Astrocyte of the cerebellum (primary cell): ENCODE data around the gene PROKR1.
"Not testable (repeated sequence)": the region's sequence is repeated elsewhere in the genome, so short reads cannot be mapped to it uniquely, and the experiment has no call there.

Source experiments
- DNase-seq: peaks from one replicate; pipeline ENCODE4 v3.0.0-alpha.2; 2011; ENCODE audit warnings: low read depth
- H3K4me3 ChIP-seq: 2 replicates; pipeline ENCODE4 v1.5.1; 2011; ENCODE audit warnings: mild to moderate bottlenecking, low read depth, low read length, moderate library complexity
- CTCF ChIP-seq: IDR thresholded peaks from 2 replicates; pipeline ENCODE4 v1.5.1; 2012; ENCODE audit warnings: low read length, low read depth, moderate library complexity, mild to moderate bottlenecking; ENCODE audit errors: missing control alignments
- in situ Hi-C: cut with HindIII; loops from 2 replicates; pipeline ENCODE4 v1.10.0; 2017; ENCODE audit warnings: low sequenced_read_pairs

Gene PROKR1

DNA sequence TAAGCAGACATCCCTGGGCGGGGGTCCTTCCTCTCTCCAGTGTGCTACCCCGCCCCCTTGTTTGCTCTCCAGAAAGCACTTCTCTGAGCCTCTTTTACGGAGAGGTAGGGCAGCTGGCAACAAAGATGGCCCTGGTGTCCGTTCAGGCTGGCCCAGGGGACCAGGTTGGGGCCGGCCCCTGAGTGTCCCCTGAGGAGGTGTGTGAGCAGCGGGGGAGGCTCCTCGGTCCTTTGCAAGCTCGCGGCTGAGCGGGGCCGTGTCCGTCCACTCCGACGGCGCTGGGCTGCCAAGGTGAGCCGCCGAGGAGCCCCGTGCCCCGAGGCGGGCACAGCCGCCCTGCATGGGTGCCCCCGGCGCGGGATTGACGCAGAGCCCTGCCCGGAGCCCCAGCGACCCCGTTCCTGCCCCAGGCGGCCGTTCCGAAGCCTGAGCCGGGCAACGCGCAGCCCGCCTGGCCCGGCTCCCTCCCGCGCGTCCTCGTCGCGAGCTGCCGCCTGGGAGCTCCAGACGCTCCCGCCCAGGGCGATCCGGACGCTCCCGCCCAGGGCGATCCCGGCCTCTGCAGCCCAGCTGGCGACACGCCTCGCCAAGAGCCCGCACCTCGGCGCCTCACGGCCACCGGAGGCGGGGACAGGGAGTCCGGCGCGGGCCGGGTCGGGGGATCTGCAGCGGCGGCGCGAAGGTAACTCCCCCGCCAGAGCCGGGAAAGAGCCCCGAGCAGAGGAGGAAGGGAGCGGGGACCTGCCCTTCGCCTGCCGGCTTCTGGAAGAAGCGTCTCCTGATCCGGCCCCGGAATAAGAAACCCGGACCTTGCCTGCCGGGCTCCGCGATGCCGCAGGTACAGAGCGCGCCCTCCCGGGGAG lies at the start of gene PROKR1:
Gene PROKR1 (plus strand): TSS at position 569 of the 863 bp plus-strand sequence. CDS start 2,243 bp downstream, outside the sequence.
- H3K4me3 ChIP-seq = peak within 1 kb of the TSS; percentile 46
- no peak for DNase-seq
- in situ Hi-C loops = no loop called here
- no peak for TF ChIP-seq CTCF

DNA sequence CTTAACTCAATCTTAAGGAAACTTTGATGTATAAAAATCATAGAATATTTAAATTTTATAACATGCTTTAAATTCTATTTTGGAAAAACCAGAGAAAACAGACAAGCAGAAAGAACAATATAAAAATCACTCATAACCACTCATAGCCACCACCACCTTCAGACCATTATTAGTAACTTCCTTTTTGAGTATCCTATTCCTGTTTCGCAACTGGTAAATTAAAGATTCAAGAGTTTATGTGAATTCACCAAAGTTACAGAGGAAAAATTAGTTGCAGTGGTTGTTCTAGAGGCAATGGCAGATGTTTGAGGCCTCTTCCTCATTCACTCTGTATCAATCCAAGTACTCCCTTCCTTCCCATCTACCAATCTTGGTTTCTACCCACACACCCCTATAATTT lies 49.3 kb upstream of the PROKR1 start:
- H3K4me3 ChIP-seq = no peak overlapping the region
- TF ChIP-seq CTCF = no peak
- no peak for DNase-seq
- in situ Hi-C loops = no loop called here

DNA sequence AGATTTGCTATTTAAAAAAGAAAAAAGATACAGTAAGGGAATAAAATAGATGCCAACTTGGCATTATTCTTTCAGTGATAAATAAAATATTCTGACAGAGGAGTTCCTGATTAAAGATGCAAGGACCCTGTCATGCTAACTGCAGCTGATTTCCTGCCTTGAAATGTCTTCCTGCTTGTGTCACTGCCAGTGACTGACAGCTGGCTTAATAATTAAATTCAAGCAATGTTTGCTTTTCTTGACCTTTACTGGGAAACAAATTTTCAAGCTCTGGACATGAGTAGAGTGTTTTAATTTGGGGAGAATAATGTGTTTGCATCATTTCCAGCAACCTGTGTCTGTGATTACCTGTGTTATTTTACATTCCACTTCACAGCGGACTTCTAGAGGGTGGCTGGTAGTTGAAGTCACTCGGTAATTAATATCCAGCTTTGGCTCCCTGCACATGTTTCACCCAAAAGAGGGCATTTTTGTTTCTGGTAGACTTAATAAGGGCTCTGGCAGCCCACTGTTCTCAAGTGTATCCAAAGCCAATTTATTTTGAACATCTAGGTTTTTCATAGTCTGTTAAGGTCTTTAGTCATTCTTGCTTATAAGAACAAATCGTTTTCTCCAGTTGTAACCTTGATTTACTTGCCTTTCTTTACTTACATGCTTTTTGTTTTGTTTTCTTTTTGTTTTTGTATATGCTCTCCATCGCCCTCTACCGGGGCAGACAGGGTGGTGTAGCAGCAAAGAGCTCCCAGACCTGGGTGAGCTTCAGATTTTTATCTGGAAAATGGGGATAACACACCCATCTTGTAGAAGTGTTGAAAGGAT lies 48.5 kb upstream of the PROKR1 start:
- peak; percentile 89 for TF ChIP-seq CTCF
- in situ Hi-C loops = no loop called here
- peak; percentile 2 for DNase-seq
- no peak overlapping the region for H3K4me3 ChIP-seq

DNA sequence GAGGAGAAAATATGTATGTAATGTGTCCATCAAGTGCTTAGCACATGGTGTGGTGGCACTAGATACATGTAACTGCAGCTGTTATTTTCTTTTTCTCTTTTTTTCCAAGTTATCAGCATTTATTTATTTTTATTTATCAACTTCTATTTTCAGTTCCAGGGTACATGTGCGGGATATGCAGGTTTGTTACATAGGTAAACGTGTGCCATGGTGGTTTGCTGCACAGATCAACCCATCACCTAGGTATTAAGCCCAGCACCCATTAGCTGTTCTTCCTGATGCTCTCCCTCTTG lies 47.9 kb upstream of the PROKR1 start:
- DNase-seq, H3K4me3 ChIP-seq, in situ Hi-C loops: not testable (repeated sequence)

DNA sequence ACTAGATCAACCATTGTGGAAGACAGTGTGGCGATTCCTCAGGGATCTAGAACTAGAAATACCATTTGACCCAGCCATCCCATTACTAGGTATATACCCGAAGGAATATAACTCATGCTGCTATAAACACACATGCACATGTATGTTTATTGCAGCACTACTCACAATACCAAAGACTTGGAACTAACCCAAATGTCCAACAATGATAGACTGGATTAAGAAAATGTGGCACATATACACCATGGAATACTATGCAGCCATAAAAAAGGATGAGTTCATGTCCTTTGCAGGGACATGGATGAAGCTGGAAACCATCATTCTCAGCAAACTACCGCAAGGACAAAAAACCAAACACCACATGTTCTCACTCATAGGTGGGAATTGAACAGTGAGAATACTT lies 42.9 kb upstream of the PROKR1 start:
- H3K4me3 ChIP-seq, in situ Hi-C loops, DNase-seq: not testable (repeated sequence)

DNA sequence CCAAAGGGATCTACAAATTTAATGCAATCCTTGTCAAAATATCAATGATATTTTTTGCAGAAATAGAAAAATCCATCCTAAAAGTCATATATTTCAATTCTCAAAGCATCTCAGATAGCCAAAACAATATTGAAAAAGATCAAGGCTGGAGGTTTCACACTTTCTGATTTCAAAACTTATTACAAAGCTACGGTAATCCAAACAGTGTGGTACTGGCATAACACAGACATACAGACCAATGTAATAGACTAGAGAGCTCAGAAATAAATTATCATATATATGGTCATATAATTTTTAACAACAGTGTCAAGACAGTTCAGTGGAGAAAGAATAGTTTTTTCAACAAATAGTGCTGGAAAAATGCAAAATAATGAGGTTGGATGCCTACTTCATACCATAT lies 40.3 kb upstream of the PROKR1 start:
- H3K4me3 ChIP-seq = no peak overlapping the region
- in situ Hi-C loops = no loop called here
- TF ChIP-seq CTCF = no peak
- no peak for DNase-seq

DNA sequence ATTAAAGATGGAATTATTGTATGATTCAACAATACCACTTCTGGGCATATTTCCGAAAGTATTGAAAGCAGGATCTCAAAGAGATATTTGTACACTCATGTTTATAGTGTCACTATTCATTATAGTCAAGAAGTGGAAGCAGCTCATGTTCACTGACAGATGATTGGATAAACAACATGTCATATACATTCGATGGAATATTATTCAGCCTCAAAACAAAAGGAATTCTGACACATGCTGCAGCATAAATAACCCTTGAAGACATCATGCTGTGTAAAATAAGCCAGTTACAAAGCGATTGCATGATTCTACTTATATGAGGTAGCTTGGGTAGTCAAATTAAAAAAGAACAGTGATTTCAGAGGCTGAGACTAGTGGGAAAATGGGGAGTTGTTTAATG lies 39.3 kb upstream of the PROKR1 start:
- in situ Hi-C loops = no loop called here
- no peak for DNase-seq
- no peak for TF ChIP-seq CTCF
- no peak overlapping the region for H3K4me3 ChIP-seq
